Chondrocyte (in vitro differentiated cells): ENCODE results near the gene BZW1. TPM values are rescaled to one million over a fixed set of nuclear protein-coding genes. Genes with fewer than 3 reads are reported as not detected.

ENCODE experiments used
- DNase-seq: peaks from one replicate; pipeline ENCODE4 v3.0.0; 2021; ENCODE audit warnings: mixed read lengths, low spot score
- H3K27ac Mint-ChIP-seq: one replicate; pipeline ENCODE4 v1.8.0; 2021; ENCODE audit warnings: mild to moderate bottlenecking, moderate library complexity, mixed read lengths; ENCODE audit not compliant: unreplicated experiment
- H3K27me3 Mint-ChIP-seq: 2 replicates; pipeline ENCODE4 v1.8.0; 2021; ENCODE audit warnings: low read depth, mixed read lengths
- H3K36me3 Mint-ChIP-seq: 2 replicates; pipeline ENCODE4 v1.8.0; 2021; ENCODE audit warnings: low read depth, mixed read lengths
- H3K4me1 Mint-ChIP-seq: 2 replicates; pipeline ENCODE4 v1.8.0; 2021; ENCODE audit warnings: low read depth, mild to moderate bottlenecking, mixed read lengths
- H3K4me3 Mint-ChIP-seq: one replicate; pipeline ENCODE4 v1.8.0; 2021; ENCODE audit warnings: mild to moderate bottlenecking, moderate library complexity, mixed read lengths; ENCODE audit not compliant: unreplicated experiment
- H3K9me3 Mint-ChIP-seq: 2 replicates; pipeline ENCODE4 v1.8.0; 2021; ENCODE audit warnings: low read depth, mixed read lengths
- CTCF ChIP-seq: fragments of 200-600 bp; sonication (generic); IDR thresholded peaks from 2 replicates; pipeline ENCODE4 v1.5.0; 2021; ENCODE audit warnings: antibody characterized with exemption, mild to moderate bottlenecking, moderate library complexity
- total RNA-seq: library from RNA; stranded (reverse); gene quantifications from 3 replicates; pipeline ENCODE4 v1.2.1, GENCODE V29; 2021

Gene BZW1
- total RNA-seq, 1 donor from 2014 or later, result 194 TPM

GRCh38 chr2:200820573-200821234, 9.0 kb downstream of the BZW1 start:
- Mint-ChIP-seq H3K36me3 (peaks cover 45% of the 10 kb centered on the region), H3K4me1 (peaks cover 4% of the 10 kb centered on the region), H3K4me3 (no peak overlapping the region), H3K27ac (no peak overlapping the region), H3K9me3 (no peaks in the 10 kb centered on the region), H3K27me3 (no peaks in the 10 kb centered on the region)
- no peak for TF ChIP-seq CTCF
- no peak for DNase-seq

GRCh38 chr2:200821686-200822245, 10.1 kb downstream of the BZW1 start:
- no peak overlapping the region for H3K27ac Mint-ChIP-seq
- H3K4me1 Mint-ChIP-seq, result peaks cover 4% of the 10 kb centered on the region
- TF ChIP-seq CTCF, result no peak
- peaks cover 38% of the 10 kb centered on the region for H3K36me3 Mint-ChIP-seq
- no peak for DNase-seq
- no peaks in the 10 kb centered on the region for H3K27me3 Mint-ChIP-seq
- H3K4me3 Mint-ChIP-seq, result no peak overlapping the region
- no peaks in the 10 kb centered on the region for H3K9me3 Mint-ChIP-seq

- no peak for TF ChIP-seq CTCF
- H3K27ac Mint-ChIP-seq, result no peak overlapping the region
- H3K36me3 Mint-ChIP-seq, result peaks cover 2% of the 10 kb centered on the region
- no peak for DNase-seq
- H3K9me3 Mint-ChIP-seq, result no peaks in the 10 kb centered on the region
- no peaks in the 10 kb centered on the region for H3K27me3 Mint-ChIP-seq
- H3K4me3 Mint-ChIP-seq, result no peak overlapping the region
- peaks cover 4% of the 10 kb centered on the region for H3K4me1 Mint-ChIP-seq
These were observed 16.4 kb downstream of the BZW1 start for GRCh38 chr2:200828104-200828503.

- DNase-seq, result no peak
- no peak for TF ChIP-seq CTCF
- Mint-ChIP-seq H3K27me3 (no peaks in the 10 kb centered on the region), H3K27ac (no peak overlapping the region), H3K4me1 (peaks cover 4% of the 10 kb centered on the region), H3K36me3 (peaks cover 2% of the 10 kb centered on the region), H3K9me3 (no peaks in the 10 kb centered on the region), H3K4me3 (no peak overlapping the region)
These were observed 17.0 kb downstream of the BZW1 start for GRCh38 chr2:200828572-200829257.

GRCh38 chr2:200829258-200829655, 17.5 kb downstream of the BZW1 start:
- Mint-ChIP-seq H3K27me3 (no peaks in the 10 kb centered on the region), H3K4me1 (peaks cover 4% of the 10 kb centered on the region), H3K36me3 (peaks cover 2% of the 10 kb centered on the region), H3K27ac (no peak overlapping the region), H3K9me3 (no peaks in the 10 kb centered on the region), H3K4me3 (no peak overlapping the region)
- TF ChIP-seq CTCF, result no peak
- DNase-seq, result no peak
